ENCODE measurements around the gene BAG5.

- TF ChIP-seq GTF2F1 (IDR thresholded peaks at IDR 0.05; ENCODE audit: borderline replicate concordance, low read depth, low read length) (no peak), CEBPB (IDR thresholded peaks at IDR 0.05; ENCODE audit: low read depth, low read length) (no peak), MAFK (IDR thresholded peaks at IDR 0.05; ENCODE audit: low read depth, low read length) (no peak), CTCF (IDR thresholded peaks at IDR 0.05; ENCODE audit: control extremely low read depth in 1 of 3, insufficient read depth in 1 of 3, low read depth in 1 of 3, low read length in 3 of 3) (no peak), TAF1 (IDR thresholded peaks at IDR 0.05; ENCODE audit: low read depth, low read length) (no peak), EZH2 (IDR thresholded peaks at IDR 0.05; ENCODE audit: low read depth, low read length, severe bottlenecking) (no peak), HDAC2 (IDR thresholded peaks at IDR 0.05; ENCODE audit: borderline replicate concordance in 1 of 2, low read depth in 2 of 2, low read length in 2 of 2) (no peak), CBX5 (IDR thresholded peaks at IDR 0.05; ENCODE audit: low read depth, low read length) (no peak), POLR2A (IDR thresholded peaks at IDR 0.05; ENCODE audit: control extremely low read depth in 1 of 2, low read depth in 2 of 2, low read length in 2 of 2) (no peak), JUN (IDR thresholded peaks at IDR 0.05; ENCODE audit: low read depth, low read length) (no peak), GABPA (IDR thresholded peaks at IDR 0.05; ENCODE audit: borderline replicate concordance, insufficient read depth, low read length) (no peak), MAX (IDR thresholded peaks at IDR 0.05) (no peak)
Observed at GRCh38 chr14:103600503-103600902, 38.0 kb upstream of the BAG5 start.

Measured in H1 (cell line).